HFF-Myc (cell line): Measurements from ENCODE around the gene SAPCD2.

Source experiments
- DNase-seq: peaks from one replicate; pipeline ENCODE4 v3.0.0-alpha.2; 2011; ENCODE audit warnings: low read depth; ENCODE audit errors: extremely low read depth
- H3K4me3 ChIP-seq: replicated peaks from 2 replicates; pipeline ENCODE4 v1.5.1; 2011; ENCODE audit warnings: low read depth, mild to moderate bottlenecking, control low read depth, low read length
- TF ChIP-seq, protein P1 (sequence below): IDR thresholded peaks from 2 replicates; pipeline ENCODE4 v1.5.1; 2012; ENCODE audit warnings: mild to moderate bottlenecking, low read depth, low read length, control low read depth; ENCODE audit errors: missing control alignments

SAPCD2 gene

GRCh38 chr9:137044037-137044436 lies 26.3 kb downstream of the SAPCD2 start:
- TF ChIP-seq, protein P1, sequence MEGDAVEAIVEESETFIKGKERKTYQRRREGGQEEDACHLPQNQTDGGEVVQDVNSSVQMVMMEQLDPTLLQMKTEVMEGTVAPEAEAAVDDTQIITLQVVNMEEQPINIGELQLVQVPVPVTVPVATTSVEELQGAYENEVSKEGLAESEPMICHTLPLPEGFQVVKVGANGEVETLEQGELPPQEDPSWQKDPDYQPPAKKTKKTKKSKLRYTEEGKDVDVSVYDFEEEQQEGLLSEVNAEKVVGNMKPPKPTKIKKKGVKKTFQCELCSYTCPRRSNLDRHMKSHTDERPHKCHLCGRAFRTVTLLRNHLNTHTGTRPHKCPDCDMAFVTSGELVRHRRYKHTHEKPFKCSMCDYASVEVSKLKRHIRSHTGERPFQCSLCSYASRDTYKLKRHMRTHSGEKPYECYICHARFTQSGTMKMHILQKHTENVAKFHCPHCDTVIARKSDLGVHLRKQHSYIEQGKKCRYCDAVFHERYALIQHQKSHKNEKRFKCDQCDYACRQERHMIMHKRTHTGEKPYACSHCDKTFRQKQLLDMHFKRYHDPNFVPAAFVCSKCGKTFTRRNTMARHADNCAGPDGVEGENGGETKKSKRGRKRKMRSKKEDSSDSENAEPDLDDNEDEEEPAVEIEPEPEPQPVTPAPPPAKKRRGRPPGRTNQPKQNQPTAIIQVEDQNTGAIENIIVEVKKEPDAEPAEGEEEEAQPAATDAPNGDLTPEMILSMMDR: no peak
- no peak for DNase-seq
- peak overlapping the region; percentile 74 for H3K4me3 ChIP-seq

GRCh38 chr9:137042751-137043727 lies 27.3 kb downstream of the SAPCD2 start:
- DNase-seq: no peak
- H3K4me3 ChIP-seq: 0 out of 2 replicates have a peak overlapping the region, but pooled peaks have one; percentile 74
- TF ChIP-seq, protein P1: no peak

DNA sequence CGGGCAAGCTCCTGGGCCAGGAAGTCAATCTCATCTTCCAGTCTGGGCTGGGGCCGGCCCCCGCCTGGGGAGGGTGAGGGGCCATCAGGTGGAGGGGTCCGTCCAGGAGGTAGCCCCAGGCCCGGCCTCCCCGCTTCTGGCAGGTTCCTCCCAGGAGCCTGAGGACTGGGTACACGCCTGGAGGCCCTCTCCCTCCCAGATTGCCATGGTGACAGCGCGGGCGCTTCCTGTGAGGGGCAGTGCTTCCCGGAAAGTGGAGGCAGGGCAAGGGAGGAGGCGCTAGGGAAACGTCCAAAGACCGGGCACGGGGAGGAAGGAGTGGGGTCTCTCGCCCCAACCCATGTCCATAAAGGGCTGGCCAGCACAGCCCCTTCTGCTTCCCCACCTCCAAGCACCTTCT lies 29.2 kb downstream of the SAPCD2 start:
- DNase-seq: no peak
- TF ChIP-seq, protein P1: no peak
- no peak overlapping the region for H3K4me3 ChIP-seq

DNA sequence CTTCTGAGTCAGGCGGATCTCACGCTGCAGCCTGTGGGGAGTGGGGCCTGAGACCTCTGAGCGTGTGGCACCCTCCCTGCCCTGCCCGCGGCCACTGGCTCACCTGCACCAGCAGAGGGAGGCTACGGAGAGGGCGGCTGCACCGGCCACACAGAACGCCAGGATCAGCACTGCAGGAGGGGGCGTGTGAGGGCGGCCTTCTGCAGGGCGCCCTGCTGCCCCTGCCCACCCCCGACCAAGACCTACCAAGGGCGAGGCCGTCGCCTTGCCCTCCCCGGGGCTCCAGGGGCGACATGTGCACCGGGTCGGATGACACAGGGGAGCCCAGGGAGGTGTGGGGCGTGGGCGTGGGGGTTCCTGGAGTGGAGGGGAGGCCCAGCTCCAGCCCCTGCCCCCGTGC lies 29.8 kb downstream of the SAPCD2 start:
- H3K4me3 ChIP-seq: no peak overlapping the region
- TF ChIP-seq, protein P1: no peak
- no peak for DNase-seq

DNA sequence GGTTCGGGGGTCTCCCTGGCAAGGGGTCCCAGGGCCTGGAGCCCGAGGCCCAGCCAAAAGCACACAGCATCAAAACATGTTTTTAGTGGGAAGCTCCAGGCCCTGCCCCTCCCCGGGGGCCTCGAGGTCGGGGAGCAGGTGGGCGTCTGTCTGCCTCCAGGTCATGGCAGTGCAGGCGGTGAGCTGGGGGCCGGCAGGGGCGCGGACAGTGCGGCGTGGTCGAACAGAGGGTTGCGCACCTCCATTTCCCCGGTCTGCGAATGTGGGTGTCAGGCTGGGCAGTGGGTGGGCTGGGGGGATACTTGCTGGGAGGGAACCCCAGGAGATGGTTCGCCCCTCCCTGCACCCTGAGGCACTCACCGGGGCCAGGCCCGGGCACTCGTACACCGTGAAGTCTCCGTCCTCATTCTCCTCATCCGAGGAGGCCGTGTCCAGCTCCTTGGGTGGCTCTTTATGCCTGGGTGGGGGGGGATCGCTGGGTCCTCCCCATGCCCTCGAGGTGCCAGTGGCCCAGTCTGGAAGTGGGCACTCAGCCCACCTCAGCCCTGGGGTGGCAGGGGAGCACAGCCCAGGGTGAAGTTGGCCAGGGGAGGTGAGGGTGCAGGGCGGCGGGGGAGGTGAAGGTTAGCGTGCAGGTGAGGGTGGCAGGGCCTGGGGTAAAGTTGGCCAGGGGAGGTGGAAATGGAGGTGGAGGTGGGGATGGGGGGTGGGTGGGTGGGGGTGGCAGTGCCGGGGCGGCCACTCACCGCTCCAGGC lies 30.6 kb downstream of the SAPCD2 start:
- TF ChIP-seq, protein P1: no peak
- H3K4me3 ChIP-seq: no peak overlapping the region
- DNase-seq: no peak

DNA sequence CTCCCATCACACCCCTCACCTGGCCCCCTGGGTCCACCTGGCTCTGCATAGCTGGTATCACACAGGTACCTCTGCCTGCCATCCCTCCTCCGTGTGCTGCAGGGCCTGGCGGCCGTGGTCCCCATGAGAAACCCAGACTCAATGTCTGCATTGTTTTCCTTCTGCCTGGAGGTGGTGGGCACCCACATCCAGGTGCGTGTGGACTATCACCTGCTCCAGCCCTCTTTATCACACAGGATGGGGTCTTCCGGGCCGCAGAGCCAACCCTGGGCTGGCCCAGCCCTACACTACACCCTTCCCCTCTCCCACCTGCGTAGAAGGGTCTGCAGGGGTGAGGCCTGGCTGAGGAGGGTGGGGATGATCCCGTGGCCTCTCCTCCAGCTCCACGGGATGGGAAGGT lies 31.4 kb downstream of the SAPCD2 start:
- no peak for DNase-seq
- H3K4me3 ChIP-seq: no peak overlapping the region
- TF ChIP-seq, protein P1: no peak
